GM12873 (cell line): Measurements from ENCODE around the gene ACAT2.

ENCODE experiments used
- TF ChIP-seq, protein P1 (sequence below): IDR thresholded peaks from 2 replicates; pipeline ENCODE4 v1.5.1; 2012; ENCODE audit warnings: low read depth, mild to moderate bottlenecking, moderate library complexity, low read length, control low read depth; ENCODE audit not compliant: insufficient read depth; ENCODE audit errors: missing control alignments

ACAT2 gene

DNA sequence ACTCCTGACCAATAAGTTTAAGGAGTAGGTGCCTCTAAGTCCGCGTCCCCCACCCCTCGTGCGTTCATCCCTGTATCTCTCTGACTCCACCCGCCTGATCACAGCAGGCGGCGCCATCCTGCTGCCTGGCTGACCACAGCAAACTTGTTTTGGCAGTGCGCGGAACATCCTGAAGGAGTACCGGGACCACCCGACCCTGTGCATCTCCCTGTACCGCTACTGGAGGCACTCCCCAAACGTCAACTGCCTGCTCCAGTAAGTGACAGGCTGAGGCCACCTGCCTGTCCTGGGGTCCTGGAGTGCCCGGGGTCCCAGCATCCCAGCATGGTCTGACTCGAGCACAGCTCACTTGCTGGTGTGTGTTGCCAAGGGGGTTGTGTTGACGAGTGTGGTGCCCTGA is 57.3 kb downstream of the ACAT2 start:
- TF ChIP-seq, protein P1, sequence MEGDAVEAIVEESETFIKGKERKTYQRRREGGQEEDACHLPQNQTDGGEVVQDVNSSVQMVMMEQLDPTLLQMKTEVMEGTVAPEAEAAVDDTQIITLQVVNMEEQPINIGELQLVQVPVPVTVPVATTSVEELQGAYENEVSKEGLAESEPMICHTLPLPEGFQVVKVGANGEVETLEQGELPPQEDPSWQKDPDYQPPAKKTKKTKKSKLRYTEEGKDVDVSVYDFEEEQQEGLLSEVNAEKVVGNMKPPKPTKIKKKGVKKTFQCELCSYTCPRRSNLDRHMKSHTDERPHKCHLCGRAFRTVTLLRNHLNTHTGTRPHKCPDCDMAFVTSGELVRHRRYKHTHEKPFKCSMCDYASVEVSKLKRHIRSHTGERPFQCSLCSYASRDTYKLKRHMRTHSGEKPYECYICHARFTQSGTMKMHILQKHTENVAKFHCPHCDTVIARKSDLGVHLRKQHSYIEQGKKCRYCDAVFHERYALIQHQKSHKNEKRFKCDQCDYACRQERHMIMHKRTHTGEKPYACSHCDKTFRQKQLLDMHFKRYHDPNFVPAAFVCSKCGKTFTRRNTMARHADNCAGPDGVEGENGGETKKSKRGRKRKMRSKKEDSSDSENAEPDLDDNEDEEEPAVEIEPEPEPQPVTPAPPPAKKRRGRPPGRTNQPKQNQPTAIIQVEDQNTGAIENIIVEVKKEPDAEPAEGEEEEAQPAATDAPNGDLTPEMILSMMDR, result no peak

DNA sequence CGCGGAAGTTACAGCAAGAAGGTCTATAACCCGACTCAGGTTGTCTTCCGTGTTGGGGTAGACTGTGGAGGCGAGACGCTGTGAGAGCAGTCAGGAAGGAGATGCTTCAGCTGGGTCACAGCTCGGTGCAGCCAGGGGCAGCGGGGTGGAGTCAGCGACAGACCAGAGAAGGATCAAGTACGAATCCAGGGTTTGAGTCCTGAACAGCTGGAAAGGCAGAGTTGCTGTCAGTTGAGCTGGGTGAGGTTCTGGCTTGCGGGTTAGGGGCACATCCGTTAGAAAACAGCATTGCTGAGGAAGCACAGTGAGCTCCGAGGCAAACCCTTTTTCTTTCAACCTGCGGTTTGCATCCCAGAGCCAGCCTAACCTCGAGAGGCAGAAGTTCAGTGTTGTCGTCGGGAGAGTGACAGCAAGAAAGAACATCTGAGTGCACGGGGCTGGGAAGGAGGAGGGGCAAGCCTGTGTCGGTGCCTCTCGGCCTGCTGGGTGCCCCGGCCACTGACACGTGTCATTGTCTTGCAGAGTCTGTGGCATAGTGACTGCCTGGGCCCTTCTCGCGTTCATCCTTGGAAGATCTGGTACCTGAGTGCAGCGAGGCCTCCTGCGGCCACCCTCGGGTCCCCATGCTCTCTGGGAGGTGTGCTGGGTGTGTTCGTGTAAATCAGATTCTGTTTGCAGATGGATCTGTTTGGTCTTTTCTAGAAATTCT is 58.2 kb downstream of the ACAT2 start:
- TF ChIP-seq, protein P1, result no peak

DNA sequence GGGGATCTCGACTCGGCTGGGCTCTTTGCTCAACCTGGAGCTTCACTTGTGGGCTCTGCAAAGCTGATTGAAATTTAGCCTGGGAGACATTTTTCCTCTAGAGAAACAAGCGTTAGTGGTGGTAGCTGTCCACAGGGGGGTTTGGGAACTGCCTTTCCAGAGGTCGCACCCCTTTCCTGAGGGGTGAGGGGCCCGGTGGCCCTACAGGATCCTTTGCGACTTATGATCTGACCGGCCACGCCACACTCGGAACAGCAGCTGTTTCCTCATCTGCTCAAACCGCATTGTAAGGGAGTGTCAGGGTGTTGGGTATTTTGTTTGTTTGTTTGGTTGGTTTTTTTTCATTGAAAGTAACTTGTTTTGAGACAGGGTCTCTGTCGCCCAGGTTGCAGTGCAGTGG is 59.3 kb downstream of the ACAT2 start:
- TF ChIP-seq, protein P1, result no peak

DNA sequence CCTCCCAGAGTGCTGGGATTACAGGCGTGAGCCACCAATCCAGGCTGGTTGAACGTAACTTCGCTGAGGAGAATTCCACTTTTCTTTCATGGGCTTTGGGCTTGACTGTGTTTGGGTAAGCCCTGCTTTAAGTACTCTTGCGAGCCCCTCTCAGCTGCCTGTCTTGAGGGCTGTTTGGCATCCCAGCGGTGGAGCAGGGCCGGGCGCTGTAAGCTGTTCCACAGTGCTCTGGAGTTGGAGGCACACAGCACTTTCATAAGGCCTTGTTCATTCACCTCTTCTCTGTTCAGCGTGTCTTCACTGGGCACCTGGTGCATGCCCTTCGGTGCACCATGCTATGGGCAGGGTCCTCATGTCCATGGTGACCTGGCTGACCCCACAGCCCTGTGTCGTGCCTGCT is 59.9 kb downstream of the ACAT2 start:
- TF ChIP-seq, protein P1, result no peak

DNA sequence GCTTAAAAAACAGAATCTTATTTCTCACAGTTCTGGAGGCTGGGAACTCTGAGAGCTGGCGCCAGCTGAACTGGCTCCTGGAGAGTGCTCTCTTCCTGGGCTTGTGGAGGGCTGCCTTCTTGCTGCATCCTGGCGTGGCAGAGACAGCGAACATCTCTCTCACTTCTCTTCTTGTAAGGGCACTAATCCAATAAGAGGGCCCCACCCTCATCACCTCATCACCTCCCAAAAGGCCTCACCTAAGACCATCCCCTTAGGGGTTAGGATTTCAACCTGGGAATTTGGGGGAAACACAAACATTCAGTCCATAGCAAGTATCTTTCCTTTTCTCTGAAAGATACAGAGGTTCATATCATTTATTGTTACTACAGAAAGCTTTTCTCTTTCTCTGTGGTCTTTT is 62.1 kb downstream of the ACAT2 start:
- TF ChIP-seq, protein P1, result no peak

DNA sequence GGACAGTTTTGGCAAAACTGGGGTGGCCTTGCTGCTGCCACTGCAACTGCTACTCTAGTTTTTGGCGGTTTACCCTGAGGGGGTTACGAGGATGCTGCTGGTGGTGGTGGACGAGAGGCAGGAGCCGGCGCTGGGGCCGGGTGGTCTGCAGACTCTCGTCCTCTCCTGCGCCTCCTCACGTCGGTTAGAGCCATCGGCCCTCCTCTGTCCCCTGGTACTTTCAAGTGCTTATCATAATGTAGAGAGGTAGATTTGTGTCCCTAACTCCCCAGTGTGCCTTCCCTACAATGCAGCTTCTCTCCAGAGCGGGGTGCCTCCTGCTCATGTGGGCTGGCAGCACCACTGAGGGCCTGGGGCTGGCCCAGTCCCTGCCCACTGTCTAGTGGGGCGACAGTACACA is 64.2 kb downstream of the ACAT2 start:
- TF ChIP-seq, protein P1, result no peak

DNA sequence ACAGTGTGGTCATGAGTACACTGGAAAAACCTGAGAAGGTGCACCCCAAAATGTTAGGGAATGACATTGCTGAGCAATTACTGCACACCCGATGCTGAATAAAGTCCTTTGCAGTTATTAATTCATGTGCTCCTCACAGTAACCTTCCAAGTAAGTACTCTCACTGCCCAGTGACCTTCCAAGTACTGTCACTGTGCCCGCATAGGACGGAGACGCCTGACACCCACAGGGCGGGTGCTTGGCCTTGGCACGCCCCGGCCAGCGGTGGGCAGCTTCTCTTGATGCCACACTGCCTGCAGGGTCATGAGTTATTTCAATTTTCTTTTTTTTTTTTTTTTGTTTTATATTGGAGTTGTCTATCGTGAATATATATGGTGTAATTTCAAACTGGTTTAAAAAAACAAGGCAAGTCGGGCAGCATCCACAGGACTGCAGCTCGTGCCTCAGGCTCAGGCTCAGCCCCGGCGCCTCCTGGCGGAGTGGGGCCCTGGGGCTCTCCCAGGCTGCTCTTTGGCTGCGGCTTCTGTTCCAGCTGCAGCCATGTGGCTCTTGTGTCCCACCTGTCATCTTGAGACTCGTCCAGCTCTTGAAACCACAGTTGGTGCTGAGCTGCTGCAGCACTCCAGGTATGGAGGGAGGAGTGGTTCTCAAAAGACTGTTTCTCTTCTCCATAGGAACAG is 65.3 kb downstream of the ACAT2 start:
- TF ChIP-seq, protein P1, result no peak
